CD4-positive, alpha-beta T cell treated with Interferon alpha-2 for 1 hour (primary cell): ENCODE results near the gene ELAVL1.

ENCODE experiments used
- DNase-seq, 2 donors: peaks; one replicate each; pipeline ENCODE4 v3.0.0-alpha.2; 2020 to 2022

The ELAVL1 gene

GRCh38 chr19:8020681-8021080 lies 15.2 kb upstream of the ELAVL1 start:
- DNase-seq, result no peak

- peak; percentile 43 to 57 for DNase-seq
Observed at GRCh38 chr19:8017808-8018207, 12.4 kb upstream of the ELAVL1 start.

GRCh38 chr19:8004723-8005513 lies 523 bp downstream of the ELAVL1 start:
- peak in 1 of 2 donors; percentile 39 for DNase-seq

- DNase-seq, result no peak
Observed at GRCh38 chr19:8004001-8004400, 1.4 kb downstream of the ELAVL1 start.

- peak; percentile 74 to 78 for DNase-seq
Observed at GRCh38 chr19:8001995-8002849, 3.2 kb downstream of the ELAVL1 start.

- DNase-seq, result no peak
Observed at GRCh38 chr19:8001651-8001994, 3.8 kb downstream of the ELAVL1 start.

DNA sequence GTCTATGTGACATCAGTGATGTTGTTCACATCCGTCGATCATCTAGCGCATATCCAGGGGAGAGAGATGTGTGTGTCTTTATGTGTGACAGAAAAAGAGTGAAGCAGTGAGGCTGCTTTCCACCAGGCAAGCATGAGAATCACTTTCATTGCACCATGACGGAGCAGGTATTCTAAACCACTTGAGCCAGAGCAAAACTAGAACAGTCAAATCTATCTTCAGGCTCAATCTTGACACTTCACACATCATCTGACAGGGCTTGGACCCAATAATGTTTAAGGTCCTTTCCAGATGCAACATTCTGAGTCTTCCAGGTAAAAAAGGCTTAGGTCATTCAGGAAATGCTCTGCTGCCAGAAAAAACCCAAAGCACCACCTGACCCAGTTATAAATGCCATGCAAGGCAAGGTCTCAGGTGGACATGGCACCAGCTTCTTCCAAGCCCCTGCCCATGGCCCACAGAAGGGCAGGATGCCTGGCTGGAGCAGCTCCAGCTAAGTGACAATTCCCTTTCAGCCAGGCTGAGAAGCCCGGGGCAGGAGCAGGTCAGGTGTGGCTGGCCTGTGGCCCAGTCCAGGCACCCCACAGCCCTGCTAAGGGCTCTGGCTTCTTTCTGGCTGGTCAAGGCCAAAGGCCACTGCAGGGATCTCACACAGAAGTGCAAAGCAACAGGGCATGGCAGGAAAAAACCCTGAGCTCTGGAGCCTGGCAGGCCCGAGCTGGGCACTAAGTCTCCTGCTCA lies 5.0 kb downstream of the ELAVL1 start:
- no peak for DNase-seq

DNA sequence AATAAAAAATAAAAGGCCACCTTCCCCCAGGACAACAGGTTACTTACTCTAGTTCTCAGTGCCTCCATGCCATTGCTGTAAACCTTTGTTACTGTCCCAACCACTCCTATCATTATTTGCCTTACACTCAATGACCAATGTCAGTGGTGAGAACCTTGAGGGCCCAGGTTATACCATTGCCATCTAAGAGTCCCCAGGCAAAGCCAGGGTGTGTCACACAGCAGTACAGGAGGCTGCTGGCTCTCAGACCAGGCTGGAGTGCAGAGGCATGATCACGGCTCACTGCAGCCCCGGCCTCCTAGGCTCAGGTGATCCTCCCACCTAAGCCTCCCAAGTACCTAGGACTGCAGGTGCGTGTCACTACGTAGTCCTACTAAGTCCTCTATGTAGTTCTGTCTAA lies 6.1 kb downstream of the ELAVL1 start:
- DNase-seq, result no peak

- DNase-seq, result no peak
Observed at GRCh38 chr19:7997809-7998480, 7.5 kb downstream of the ELAVL1 start.

- no peak for DNase-seq
Observed at GRCh38 chr19:7996883-7997282, 8.6 kb downstream of the ELAVL1 start.

GRCh38 chr19:7995810-7996158 lies 9.7 kb downstream of the ELAVL1 start:
- DNase-seq, result no peak

GRCh38 chr19:7994928-7995809 lies 10.3 kb downstream of the ELAVL1 start:
- no peak for DNase-seq

DNA sequence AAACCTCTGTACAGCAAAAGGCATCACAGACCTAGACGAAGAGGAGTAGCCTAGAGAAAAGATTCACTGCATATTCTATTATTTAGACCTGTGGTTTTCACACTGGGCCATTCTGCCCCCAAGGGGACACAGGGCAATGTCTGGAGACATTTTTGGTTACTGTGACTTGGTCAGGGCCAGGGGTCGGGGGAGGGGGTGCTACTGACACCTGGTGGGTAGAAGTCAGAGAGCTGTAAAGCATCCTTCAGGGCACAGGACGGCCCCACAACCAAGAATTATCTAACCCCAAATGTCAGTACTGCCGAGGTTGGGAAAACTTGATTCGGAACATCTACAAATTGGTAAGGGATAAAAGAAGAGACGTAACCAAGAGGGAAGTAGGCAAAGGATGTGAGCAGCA lies 11.3 kb downstream of the ELAVL1 start:
- DNase-seq, result no peak

GRCh38 chr19:7993560-7993959 lies 11.9 kb downstream of the ELAVL1 start:
- no peak for DNase-seq

GRCh38 chr19:7992575-7992974 lies 12.9 kb downstream of the ELAVL1 start:
- no peak for DNase-seq

- DNase-seq, result no peak
Observed at GRCh38 chr19:7989071-7989575, 16.3 kb downstream of the ELAVL1 start.

GRCh38 chr19:7988307-7988706 lies 17.1 kb downstream of the ELAVL1 start:
- DNase-seq, result no peak

DNA sequence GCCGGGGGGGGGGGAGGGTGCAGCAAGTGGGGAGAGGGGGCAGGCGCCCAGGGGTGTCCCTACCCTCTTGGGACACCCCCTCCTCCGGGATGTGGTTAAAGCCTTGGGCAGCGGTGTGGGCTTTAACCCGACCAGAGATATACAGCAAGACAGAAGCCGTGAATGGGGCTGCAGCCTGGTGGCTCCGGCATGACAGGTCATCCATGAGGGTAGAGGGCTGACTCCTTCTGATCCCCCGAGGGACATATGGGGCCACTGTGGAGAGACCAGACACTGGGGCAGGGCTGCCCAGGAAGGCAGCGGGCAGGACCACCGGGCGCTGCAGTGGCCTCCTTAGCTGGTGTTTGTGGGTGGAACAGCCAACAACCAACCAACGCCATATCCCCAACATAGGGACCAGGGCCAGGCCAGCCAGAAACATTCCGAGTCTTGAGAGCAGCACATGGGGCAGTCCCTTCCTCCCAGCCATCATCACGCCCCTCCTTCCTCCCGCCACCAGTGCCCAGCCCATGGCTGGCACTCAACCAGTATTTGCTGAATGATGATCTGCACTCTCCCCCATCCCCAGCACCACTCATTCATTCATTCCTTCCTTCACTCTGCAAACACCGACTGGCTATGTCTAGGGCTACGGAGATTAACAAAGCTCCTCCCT lies 18.2 kb downstream of the ELAVL1 start:
- DNase-seq, result no peak

- no peak for DNase-seq
Observed at GRCh38 chr19:7986321-7987113, 18.9 kb downstream of the ELAVL1 start.

DNA sequence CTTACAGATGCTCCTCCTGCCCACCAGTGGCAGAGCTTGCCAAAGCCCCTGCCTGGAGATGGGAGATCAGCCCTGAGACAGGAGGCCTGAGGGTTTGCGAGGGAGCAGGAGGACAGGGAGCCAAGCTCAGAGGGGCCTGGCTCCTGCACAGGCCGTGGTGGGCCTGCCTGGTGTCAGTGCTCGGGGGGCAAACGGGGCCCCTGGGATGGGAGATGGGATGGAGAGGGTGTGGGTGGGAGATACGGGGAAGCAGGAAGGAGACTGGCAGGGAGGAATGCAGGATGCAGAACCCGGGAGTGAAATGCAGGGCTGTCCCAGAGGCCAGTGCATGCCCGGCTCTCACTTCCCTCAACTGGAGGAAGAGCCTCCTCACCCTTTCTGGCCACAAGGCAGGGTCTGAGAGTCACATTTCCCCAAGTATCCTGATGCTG lies 19.9 kb downstream of the ELAVL1 start:
- DNase-seq, result no peak
